HK-2 (cell line): ENCODE data around the gene ZFHX3.

ENCODE experiments used
- DNase-seq: peaks from one replicate; pipeline ENCODE4 v3.0.0-alpha.2; 2018; ENCODE audit not compliant: unreplicated experiment

The ZFHX3 gene

DNA sequence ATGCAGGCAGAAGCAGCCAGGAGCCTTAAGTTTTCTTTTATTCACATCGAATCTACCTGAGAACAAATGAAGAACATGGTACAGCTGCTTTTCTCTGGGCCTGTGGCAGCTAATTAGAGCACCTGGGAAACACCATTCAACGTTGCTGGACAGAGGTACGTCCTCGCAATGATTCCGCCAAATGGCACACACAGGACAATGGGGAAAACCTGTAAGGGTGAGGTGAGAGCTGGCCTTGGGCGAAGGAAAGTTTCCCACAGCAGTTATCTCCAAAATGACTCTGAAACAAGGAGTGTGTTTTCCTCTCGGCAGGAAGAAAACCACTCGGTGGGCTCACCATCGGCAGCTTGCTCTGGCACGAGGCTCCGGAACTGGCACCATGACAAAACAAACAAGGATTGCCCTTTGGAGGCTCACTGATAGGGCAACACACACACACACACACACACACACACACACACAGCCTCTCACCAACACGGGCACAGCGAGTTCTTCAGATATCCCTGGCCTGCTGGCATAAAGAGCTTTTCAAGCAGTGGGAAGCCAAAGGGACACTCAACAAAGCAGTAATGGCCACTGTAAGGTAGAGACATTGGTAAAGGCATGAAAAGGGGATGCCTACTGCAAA, 73.7 kb downstream of the ZFHX3 start:
- no peak for DNase-seq

DNA sequence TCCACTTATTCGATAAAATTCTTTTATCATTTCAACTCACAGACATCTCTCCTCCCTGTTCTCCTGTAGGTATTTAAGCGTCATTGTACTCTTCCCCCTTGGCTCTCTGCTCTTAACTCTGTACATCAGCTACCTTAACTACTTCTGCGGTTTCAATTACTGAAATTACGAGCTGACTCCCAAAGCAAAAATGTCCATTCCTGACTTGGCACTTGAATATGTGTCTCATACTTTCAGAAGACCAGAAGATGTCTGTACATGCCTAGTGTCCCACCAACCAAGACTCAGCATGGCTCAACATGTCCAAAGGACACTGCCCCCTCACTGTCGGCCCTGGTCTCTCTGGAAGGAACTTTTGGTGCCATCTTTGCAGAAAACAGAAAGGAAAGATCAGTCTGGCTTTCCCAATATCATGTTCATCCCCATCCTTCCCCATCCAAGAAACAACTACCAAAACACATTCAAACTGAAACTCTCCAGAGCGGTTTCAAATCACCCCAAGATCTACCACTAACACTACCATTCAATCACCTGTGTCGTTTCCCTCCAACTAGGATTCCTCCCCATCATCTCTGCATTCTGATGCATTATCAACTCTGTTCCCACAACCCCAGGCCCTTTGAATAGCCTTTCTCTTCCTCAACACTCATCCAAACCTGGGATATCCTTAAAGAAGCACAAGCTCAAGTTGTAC, 74.9 kb downstream of the ZFHX3 start:
- no peak for DNase-seq

DNA sequence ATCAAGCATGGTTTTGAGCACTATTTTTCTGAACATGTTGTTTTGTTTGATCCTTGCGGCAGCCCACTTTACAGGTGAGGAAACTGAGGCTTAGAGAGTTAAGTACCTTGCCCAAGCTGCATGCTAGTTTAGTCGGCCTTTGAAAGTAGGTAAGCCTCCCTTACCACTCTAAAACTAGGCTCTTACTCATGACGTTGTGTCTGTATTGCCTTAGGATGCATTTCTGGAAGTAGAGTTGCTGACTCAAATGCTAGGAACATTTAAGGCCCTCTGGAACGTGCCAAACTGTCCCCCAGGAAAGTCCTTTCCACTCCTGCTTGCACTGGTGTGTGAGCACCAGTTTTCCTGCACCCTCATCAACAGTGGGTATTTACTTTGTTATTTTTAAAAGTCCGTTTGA, 76.6 kb downstream of the ZFHX3 start:
- DNase-seq: no peak

DNA sequence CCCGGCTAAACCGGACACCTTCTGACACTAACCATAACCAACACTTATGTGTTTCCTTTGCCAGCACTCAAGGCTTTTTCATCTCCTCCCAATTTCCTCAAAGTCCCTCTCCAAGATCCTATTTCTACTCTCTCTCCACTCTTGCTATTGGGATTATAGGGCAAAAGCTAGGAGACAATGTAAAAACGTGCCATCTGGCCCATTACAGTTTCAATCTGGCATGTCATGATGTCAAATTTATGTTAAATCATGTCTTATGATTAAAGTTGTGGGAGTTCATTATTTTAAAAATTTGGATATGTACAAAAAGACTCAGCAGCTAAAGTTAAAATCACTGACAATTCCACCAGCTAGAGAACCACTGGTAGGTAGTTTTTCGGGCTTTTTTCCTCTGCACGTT, 77.3 kb downstream of the ZFHX3 start:
- DNase-seq: no peak

DNA sequence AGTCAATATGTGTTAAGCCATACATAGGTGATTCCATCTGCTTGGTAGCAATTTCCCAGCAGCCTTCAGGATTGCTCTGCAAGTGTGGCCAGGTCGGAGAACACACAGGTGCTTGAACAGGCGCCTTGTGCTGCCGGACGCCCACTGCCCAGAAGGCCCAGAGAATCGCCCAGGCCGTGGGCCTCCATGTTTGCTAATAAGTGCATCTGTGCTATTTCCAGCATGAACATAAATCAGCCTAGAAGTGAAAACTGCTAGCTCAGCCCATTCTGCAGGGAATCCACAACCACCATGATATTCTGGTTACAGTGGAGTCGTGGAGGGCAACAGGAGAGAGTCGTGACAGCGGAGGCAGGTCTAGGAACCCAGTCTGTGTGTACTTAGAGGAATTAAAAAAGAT, 78.1 kb downstream of the ZFHX3 start:
- no peak for DNase-seq

DNA sequence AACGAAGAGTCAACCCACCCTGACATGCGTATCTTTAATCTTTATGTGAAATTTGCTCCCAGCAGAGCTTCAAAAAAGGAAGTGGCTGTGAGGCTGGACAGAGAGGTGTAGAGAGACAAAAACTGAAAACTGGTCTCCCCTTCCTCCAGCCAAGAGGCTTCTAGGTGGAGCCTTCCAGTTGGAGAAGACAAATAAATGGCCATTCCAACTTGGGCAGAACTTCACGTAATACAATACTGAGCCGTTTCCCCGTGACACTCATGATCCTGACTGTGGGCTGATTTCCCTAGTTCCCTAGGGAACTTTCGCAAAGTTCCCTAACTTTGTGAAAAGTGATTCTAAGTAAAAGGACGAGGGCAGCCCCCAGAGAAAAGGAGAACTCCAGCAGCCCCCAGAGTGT, 78.8 kb downstream of the ZFHX3 start:
- DNase-seq: no peak

DNA sequence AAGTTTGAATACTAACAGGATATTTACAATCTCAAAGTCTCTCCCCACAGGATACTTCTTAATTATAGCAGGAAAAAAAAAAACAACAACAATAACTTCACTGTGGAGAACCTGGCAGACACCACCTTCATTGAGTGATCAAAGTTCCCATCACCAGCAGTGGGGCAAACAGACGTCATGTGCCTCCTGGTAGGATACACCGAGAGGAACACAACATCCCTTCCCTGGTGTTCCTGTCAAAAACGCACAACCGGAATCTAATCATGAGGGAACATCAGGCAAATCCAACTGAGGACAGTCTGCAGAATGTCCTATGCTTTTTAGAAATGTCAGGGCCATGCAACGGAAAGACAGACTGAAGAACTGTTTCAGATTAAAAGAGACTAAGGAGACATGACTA, 80.0 kb downstream of the ZFHX3 start:
- DNase-seq: no peak

DNA sequence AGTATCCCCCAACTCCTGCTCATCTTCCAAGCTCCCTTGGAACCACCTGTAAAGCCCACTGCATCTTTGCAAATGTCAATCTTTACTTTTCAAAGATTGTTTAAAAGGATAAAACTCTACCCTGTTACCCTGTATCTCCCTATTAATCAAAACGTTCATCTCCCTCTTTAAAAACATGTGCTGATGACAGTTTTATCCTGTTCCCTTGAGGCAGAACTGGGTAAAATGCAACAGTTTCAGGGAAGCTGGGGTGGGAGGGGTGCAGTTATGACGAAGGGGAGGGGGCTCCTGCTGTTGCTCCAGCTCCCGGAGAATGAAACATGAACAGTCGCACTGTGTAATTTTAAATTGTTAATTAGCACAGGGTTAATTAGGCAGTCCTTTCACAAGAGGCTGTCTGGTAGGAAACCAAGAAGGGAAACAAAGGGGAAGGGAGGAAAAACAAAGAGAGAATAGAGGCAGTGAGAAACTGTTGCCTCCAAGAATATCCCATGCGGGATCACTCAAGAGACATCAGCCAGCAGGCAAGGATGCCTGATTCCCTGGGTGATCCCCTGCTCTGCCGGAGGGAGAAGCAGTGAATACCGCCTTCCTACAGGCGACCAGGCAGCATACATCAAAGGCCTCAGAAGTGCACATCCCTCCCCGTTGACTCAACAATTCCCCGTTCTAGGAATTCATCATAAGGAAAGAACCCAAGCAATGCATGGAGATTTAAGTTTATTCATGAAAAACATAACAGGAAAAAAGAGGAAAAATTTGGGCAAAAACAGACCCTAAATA, 84.2 kb downstream of the ZFHX3 start:
- no peak for DNase-seq

DNA sequence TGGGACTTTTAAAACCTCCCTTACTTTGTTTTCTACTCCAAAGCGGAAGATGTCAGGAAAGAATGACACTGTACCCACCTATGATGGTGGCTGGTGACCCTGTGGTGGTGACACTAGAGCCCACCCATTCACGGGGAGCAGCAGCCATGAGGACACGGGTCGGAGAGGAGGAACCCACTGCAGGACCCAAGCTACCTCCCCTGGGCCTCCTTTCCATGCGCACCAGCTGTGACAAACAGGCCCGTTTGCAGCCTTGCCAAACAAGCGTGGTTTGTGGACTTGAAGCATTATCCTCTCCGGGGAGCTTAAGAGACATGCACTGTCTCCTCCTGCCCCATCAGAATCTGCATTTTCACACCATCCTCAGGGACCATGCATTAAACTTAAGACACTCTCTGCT, 85.6 kb downstream of the ZFHX3 start:
- no peak for DNase-seq

DNA sequence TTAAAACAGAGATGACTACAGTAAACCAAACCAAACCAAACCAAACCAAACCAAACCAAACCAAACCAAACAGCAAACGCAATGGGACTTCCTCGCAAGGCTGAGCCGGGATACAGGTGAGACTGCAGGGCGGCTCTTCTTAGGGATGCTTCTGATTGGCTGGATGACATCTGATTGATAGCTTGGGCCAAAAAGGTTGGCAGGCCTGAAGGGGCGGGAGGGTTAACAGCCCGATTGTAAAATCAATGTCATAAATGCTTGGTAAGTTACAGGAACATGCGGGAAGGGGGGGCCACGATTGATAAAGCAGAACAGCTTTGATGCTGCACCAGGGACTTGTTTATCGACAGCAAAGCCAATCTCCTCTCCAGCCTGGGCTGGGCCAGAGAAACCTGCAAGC, 86.1 kb downstream of the ZFHX3 start:
- DNase-seq: no peak

DNA sequence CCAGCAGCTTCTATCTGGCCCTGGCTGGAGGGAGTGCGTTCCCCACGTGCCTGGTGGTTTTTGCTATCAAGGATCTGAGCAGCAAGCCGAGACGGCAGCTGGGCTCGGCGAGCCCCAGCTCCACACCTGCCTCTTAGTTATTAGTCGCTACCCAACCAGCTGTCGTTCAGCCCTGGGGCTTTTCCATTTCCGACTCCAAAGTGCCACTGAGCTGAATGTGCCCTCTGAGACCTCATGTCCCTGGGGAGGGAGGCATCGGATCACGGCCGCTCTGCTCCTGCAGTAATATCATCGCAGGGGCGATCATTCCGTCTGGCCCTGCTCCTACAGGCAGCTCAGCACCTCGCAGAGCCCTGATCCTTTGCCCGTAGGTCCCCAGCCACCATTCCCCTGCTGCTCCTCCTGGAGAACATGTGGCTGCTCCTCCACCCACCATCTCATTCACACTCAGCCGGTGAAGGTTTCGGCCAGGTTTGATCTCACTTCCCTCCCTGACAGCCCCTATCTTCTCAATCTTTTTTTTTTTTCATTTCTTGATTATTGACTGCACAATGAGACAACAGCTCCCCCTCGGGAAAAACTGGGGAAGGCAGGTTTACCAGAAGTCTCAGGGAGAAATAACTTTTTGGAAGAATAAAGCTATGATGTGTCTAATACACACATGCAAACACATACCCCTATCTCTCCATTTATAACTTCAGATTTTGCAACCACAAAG, 86.7 kb downstream of the ZFHX3 start:
- no peak for DNase-seq

DNA sequence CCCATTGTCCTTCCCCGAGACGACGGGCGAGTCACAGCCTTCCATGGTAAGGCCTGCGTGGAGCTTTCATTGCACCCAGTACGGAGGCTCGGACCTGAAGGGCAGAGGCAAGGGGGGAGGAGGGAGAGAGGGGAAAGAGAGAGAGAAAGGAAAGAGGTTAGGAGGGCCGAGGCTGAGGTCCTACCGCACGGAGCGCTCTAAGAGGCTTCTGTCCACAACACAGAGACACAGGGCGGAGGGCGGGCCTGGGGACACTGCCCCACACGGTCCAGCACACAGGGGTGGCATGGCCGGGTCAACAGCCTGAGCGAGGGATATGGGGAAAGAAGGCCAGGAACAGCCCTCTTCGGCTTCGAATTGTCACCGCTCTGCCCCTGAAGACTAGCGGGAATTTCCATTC, 87.8 kb downstream of the ZFHX3 start:
- DNase-seq: no peak

DNA sequence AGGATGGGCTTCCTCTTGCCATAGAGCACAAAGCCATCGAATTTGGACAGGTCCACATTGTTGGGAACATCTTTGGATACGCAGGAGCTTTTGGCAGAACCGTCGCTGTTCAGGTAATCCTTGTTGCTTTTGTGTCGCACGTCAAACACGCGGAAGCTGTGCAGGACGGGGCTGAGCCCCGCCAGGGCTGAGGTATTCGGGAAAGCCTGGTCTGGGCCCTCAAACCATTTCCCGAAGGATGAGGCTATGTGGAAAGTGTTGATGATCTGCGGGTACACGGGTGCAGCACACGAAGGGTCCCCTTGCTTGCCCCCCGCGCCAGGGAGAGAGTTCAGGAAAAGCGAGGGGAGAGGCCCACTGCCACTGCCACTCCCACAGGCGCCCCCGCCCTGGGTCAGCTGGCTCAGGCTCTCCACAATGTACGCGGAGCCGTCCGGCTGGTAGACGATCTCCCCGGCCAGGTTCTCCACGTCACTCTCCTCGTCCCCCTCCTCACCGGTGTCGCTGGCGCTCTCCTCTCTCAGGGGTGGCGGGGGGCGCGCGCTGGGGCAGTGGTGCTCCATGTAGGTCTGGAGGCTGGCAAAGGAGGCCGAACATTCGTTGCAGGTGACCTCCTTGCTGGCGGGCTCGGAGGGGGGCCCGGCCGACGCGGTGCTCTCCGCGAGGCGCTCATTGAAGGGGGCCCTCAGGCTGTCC, 88.5 kb downstream of the ZFHX3 start:
- DNase-seq: no peak

DNA sequence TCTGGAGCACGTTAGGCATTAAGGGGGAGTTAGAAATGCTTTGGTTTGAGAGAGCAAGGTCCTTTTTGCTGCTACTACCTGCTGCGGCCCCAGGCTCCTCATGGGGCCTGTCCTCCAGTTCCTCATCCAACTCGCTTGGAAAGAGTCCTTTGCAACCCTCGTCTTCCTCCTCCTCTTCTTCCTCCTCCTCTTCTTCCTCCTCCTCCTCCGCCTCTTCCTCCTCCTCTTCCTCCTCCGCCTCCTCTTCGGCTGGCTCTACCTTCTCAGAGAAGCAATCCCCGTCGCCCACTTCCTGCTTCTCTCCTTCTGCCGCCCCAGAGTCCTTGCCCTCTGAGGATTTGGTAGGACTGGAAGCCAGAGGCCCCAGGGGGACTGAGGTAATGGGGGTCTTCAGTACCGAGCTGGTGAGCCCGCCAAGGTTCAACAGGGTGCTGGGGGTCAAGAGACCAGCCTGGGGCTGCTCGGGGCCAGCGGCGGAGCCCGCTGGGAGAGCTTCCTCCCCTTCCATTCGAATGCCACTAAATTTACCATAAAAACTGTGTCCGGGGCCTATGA, 89.3 kb downstream of the ZFHX3 start:
- no peak for DNase-seq

DNA sequence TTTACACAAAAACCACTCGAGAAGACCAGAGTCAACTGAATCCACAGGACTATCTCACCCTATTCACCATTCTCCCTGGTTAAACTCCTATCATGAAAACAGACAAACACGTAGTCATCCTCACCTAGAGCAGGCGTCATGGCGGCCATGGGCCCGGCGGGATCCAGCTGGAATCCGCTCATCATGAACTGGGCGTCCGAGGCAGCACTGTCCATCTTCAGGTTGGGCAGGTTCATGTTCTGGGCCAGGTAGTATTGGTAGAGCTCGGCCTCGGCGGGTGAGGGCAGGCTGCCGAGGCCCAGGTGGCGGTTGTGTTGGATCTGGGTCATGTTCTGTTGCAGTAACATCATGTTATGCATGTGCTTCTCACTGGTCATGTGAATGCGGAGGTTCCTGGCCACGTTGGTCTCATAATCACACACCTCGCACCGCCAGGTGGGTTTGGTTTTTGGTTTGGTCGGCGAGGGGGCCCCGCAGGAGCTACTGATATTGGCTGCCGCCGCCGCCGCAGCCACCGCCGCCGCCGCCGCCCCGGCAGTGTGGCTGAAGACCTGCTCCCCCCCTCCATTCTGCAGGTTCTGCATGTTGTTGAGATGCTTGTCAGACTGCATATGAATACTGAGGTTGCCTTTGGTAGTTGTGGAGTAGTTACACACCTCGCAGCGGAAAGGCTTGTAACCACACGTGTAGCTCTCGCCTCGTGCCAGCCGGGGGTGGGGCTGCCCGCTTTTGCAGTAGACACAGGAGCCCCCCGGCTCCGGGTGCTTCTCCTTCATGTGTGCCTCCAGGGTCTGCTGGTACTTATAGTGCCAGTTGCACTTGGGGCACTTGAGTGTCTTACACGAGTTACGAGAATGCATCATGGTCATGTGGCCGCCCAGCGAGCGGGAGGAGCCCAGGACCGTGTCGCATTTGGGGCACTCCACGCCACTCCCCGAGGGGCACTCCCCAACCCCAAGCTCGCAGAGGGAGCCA, 90.3 kb downstream of the ZFHX3 start:
- DNase-seq: no peak

DNA sequence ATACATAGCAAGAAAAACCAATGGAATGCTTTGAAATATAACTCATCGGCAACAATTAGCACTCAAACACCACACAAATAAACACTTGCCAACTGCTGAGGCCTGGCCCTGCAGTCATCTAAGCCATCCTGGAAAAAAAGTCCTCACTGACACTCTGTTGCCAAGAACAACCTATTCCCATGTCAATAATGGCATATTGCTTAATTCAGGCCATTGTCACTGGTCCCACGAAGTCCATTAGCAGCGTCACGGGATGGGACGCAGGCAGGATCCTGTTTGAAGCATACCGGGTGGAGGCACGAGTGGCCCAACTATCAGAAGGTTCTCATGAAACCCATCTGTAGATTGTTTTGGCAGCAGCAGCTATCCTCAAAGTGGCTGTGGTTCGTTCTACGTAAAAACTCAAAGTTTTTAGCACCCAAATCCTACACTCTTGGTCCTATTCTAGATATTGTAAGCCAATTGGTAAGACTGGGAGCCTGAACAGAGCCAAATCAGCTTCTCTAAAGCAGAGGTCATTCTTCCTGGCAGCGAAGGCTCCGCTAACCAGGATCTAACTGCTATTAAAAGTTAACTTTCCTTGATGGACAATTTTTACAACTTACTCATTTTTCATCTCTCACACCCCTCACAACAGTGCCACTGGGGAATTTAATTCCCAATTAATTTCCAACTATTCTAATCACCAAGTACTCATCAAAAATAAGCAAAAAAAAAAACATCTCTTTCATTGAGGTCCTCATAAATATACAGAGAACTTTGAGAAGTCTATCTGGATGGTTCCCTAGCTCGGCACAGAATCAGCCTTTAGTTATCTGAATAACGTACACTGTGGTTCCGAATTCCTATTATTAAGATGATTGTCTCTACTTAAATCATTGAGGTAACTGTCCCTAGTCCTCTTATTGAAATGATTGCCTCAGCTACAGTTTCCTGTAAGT, 91.5 kb downstream of the ZFHX3 start:
- no peak for DNase-seq

DNA sequence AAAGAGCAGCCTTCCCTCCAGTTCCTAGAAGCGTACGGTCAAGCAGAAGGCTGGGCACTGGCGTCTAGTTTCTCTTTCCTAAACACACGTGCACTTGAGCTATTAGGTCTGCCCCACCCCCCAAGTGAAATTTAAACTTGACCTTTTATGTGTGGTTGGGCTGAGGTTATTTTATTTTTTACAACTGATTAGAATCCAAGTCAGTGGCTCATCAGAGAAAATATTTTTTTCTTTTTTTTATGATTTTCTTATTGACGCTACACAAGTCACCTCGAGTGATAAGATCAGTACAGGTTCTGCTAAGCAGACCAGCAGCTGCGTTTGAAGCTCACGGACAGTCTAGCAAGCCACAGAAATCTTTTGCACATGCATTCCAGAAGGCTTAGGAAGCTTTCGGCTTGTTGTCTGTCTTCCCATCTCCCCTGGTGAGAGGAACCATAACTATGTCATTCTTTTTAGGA, 95.1 kb downstream of the ZFHX3 start:
- no peak for DNase-seq

DNA sequence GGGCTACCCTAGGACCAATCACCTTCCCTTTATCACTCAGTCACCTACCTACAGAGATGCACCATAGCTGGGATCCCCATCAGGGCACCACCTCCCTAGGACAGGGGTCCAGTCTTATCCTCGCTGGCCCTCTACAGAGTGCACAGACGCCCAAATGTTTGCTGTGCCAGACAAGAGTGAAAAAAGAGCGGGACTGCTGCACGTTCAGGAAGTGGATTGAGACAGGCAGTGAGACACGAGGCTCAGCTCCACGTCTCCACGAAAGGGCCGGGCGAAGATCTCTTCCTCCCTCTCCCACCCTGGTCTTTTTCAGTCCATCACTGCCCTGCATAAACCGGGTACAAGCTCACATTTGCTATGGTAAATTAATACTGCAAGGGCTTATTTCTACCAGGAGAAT, 95.5 kb downstream of the ZFHX3 start:
- no peak for DNase-seq

DNA sequence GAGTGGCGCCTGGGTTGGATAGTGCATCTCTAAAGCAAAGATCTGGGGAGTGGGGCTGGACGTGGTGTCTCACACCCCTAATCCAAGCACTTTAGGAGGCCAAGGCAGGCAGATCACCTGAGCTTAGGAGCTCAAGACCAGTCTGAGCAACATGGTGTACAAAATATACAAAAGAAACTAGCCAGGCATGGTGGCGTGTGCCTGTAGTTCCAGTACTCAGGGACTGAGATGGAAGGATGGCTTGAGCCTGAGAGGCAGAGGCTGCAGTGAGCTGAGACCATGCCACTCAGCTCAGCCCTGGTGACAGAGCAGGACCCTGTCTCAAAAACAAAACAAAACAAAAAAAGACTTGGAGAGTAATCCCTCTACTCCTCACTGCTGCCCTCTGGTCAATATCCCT, 96.0 kb downstream of the ZFHX3 start:
- no peak for DNase-seq
